Caco-2 (cell line): ENCODE measurements around the gene GLUD2. TPM values are rescaled to one million over a fixed set of nuclear protein-coding genes. Genes with fewer than 3 reads are reported as not detected.

Source experiments
- BruUV-seq: library from RNA; stranded (reverse); fragments of 400-500 nt; replicated peaks from 2 replicates; lab custom pipeline; 2021; lab: Mats Ljungman, UMichigan
- CTCF ChIA-PET: fragments of 300-600 bp; sonication (Branson Sonifier 250); formaldehyde crosslinking; loops from one replicate; lab custom pipeline; 2022; ENCODE audit warnings: antibody characterized with exemption; lab: Charles Lee
- POLR2A ChIA-PET: fragments of 300-600 bp; sonication (Branson Sonifier 250); formaldehyde crosslinking; loops from one replicate; lab custom pipeline; 2022; ENCODE audit warnings: antibody characterized with exemption; lab: Charles Lee
- DNase-seq, 2 experiments: peaks; one replicate each; pipeline versions ENCODE4 v3.0.0 to v3.0.0-alpha.2; 2020 to 2022
- H3K27me3 ChIP-seq: replicated peaks from 2 replicates; pipeline ENCODE4 v1.6.0; 2011; ENCODE audit warnings: low read length; ENCODE audit not compliant: control insufficient read depth, insufficient read depth
- H3K36me3 ChIP-seq: 2 replicates; pipeline ENCODE4 v1.5.1; 2011; ENCODE audit warnings: low read length; ENCODE audit not compliant: control insufficient read depth, insufficient read depth
- H3K4me1 ChIP-seq: fragments of 250-450 bp; sonication (Bioruptor Pico); 2 replicates; pipeline ENCODE4 v1.5.1; 2020; ENCODE audit warnings: mild to moderate bottlenecking
- H3K4me3 ChIP-seq: 2 replicates; pipeline ENCODE4 v1.5.1; 2011; ENCODE audit warnings: low read depth, mild to moderate bottlenecking, control low read depth, low read length
- H3K9me3 ChIP-seq: fragments of 250-450 bp; sonication (Bioruptor Pico); 2 replicates; pipeline ENCODE4 v1.5.1; 2020; ENCODE audit warnings: mild to moderate bottlenecking, moderate library complexity
- H3K27ac Mint-ChIP-seq: one replicate; pipeline ENCODE4 v1.8.0; 2022; ENCODE audit warnings: mixed read lengths; ENCODE audit not compliant: unreplicated experiment
- H3K27me3 Mint-ChIP-seq: one replicate; pipeline ENCODE4 v1.8.0; 2022; ENCODE audit warnings: mixed read lengths; ENCODE audit not compliant: insufficient read depth, unreplicated experiment
- H3K36me3 Mint-ChIP-seq: one replicate; pipeline ENCODE4 v1.8.0; 2022; ENCODE audit warnings: mild to moderate bottlenecking, mixed read lengths; ENCODE audit not compliant: insufficient read depth, unreplicated experiment
- H3K4me1 Mint-ChIP-seq: one replicate; pipeline ENCODE4 v1.8.0; 2022; ENCODE audit warnings: low read depth, mixed read lengths; ENCODE audit not compliant: unreplicated experiment
- H3K4me3 Mint-ChIP-seq: one replicate; pipeline ENCODE4 v1.8.0; 2022; ENCODE audit warnings: mild to moderate bottlenecking, moderate library complexity, mixed read lengths; ENCODE audit not compliant: unreplicated experiment
- H3K9me3 Mint-ChIP-seq: one replicate; pipeline ENCODE4 v1.8.0; 2022; ENCODE audit warnings: mixed read lengths; ENCODE audit not compliant: unreplicated experiment
- intact Hi-C: fragments of 100-400 bp; cut with micrococcal nuclease; formaldehyde crosslinking; loops from one replicate; pipeline ENCODE4 v1.10.0; 2022; ENCODE audit not compliant: unreplicated experiment
- total RNA-seq: library from RNA; stranded (reverse); gene quantifications from 2 replicates; pipeline ENCODE4 v1.2.3, GENCODE V29; 2022
- TF ChIP-seq, protein P1 (sequence below), 2 experiments: fragments of 200-600 bp in 1 of 2; IDR thresholded peaks; 1 replicate in 1 of 2; 2 replicates in 1 of 2; pipeline versions ENCODE4 v1.5.1 to v1.8.0; 2011 to 2022; ENCODE audit warnings: antibody characterized with exemption in 1 of 2, control low read depth in 1 of 2, inconsistent platforms in 1 of 2, low read depth in 1 of 2, low read length in 1 of 2, mild to moderate bottlenecking in 1 of 2, moderate library complexity in 1 of 2; ENCODE audit not compliant: insufficient read depth in 1 of 2, severe bottlenecking in 1 of 2, unreplicated experiment in 1 of 2

The GLUD2 gene
- total RNA-seq, 1 experiment from 2014 or later = 1.3 TPM

DNA sequence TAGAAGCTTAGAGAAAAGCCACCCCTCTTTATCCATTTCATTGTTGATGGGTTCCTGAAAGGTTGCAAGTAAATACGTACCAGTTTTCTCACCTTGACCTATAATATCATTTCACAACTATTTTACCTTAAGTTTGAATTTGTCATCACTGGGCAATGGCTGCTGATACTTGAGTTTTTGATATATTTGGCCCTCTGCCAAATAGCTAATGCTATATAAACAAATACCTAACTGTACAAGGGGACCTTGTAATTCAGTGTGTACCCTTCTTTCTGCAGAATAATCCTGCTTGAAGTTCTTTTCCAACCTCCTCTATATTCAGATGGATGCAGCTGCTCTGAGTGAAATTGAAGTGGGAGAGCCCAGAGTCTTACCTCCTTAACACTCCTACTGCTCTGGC lies 19.0 kb upstream of the GLUD2 start:
- BruUV-seq = no TSS peak
- POLR2A ChIA-PET = no interaction called here
- Histone ChIP-seq H3K27me3 (no peaks in the 10 kb centered on the region), H3K4me3 (no peak overlapping the region), H3K36me3 (no peaks in the 10 kb centered on the region), H3K9me3 (no peaks in the 10 kb centered on the region), H3K4me1 (no peaks in the 10 kb centered on the region)
- Mint-ChIP-seq H3K27ac (no peak overlapping the region), H3K36me3 (no peaks in the 10 kb centered on the region), H3K27me3 (no peaks in the 10 kb centered on the region), H3K9me3 (no peaks in the 10 kb centered on the region), H3K4me1 (no peaks in the 10 kb centered on the region), H3K4me3 (no peak overlapping the region)
- TF ChIP-seq, protein P1, sequence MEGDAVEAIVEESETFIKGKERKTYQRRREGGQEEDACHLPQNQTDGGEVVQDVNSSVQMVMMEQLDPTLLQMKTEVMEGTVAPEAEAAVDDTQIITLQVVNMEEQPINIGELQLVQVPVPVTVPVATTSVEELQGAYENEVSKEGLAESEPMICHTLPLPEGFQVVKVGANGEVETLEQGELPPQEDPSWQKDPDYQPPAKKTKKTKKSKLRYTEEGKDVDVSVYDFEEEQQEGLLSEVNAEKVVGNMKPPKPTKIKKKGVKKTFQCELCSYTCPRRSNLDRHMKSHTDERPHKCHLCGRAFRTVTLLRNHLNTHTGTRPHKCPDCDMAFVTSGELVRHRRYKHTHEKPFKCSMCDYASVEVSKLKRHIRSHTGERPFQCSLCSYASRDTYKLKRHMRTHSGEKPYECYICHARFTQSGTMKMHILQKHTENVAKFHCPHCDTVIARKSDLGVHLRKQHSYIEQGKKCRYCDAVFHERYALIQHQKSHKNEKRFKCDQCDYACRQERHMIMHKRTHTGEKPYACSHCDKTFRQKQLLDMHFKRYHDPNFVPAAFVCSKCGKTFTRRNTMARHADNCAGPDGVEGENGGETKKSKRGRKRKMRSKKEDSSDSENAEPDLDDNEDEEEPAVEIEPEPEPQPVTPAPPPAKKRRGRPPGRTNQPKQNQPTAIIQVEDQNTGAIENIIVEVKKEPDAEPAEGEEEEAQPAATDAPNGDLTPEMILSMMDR (IDR thresholded peaks at IDR 0.05; ENCODE audit: insufficient read depth in 1 of 2, low read depth in 1 of 2, low read length in 1 of 2, severe bottlenecking in 1 of 2, unreplicated experiment in 1 of 2) = no peak
- DNase-seq = no peak
- CTCF ChIA-PET = no interaction called here
- intact Hi-C loops = no loop called here

DNA sequence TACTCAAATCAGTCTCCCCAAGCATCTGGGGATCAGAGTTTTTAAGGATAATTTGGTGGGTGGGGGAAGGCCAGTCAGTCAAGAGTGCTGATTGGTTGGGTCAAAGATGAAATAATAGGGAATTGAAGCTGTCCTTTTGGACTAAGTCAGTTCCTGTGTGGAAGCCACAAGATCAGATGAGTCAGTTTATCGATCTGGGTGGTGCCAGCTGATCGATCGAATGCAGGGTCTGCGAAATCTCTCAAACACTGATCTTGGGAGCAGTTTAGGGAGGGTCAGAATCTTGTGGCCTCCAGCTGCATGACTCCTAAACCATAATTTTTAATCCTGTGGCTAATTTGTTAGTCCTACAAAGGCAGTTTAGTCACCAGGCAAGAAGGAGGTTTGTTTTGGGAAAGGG lies 17.3 kb upstream of the GLUD2 start:
- Histone ChIP-seq H3K27me3 (no peaks in the 10 kb centered on the region), H3K36me3 (no peaks in the 10 kb centered on the region), H3K4me1 (no peaks in the 10 kb centered on the region), H3K4me3 (no peak overlapping the region), H3K9me3 (no peaks in the 10 kb centered on the region)
- intact Hi-C loops = no loop called here
- no peaks in the 10 kb centered on the region for H3K4me1 Mint-ChIP-seq
- no peaks in the 10 kb centered on the region for H3K36me3 Mint-ChIP-seq
- CTCF ChIA-PET = no interaction called here
- TF ChIP-seq, protein P1 (IDR thresholded peaks at IDR 0.05; ENCODE audit: insufficient read depth in 1 of 2, low read depth in 1 of 2, low read length in 1 of 2, severe bottlenecking in 1 of 2, unreplicated experiment in 1 of 2) = no peak
- no peaks in the 10 kb centered on the region for H3K27me3 Mint-ChIP-seq
- DNase-seq = no peak
- BruUV-seq = no TSS peak
- H3K9me3 Mint-ChIP-seq = no peaks in the 10 kb centered on the region
- H3K4me3 Mint-ChIP-seq = no peak overlapping the region
- H3K27ac Mint-ChIP-seq = no peak overlapping the region
- POLR2A ChIA-PET = no interaction called here

DNA sequence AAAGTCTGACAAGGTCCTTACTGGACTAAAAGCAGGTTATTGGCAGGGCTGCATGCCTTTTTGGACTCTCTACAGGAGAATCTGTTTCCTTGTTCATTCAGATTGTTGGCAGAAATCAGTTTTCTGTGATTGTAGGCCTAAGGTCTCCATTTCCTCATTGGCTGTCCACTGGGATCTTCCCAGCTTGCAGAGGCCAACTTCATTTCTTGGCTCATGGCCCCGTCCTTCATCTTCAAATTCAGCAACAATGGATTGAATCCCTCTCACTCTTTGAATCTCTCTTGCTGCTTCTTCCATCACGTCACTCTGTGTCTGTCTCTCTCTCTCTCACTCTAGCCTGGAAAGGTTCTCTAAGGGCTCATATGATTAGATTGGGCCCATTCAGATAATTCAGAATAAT lies 14.9 kb upstream of the GLUD2 start:
- DNase-seq = no peak
- intact Hi-C loops = no loop called here
- H3K9me3 ChIP-seq = no peaks in the 10 kb centered on the region
- Mint-ChIP-seq H3K4me3 (no peak overlapping the region), H3K9me3 (no peaks in the 10 kb centered on the region), H3K27ac (no peak overlapping the region), H3K4me1 (no peaks in the 10 kb centered on the region), H3K36me3 (no peaks in the 10 kb centered on the region), H3K27me3 (no peaks in the 10 kb centered on the region)
- H3K4me1 ChIP-seq = no peaks in the 10 kb centered on the region
- no peak overlapping the region for H3K4me3 ChIP-seq
- TF ChIP-seq, protein P1 (IDR thresholded peaks at IDR 0.05; ENCODE audit: insufficient read depth in 1 of 2, low read depth in 1 of 2, low read length in 1 of 2, severe bottlenecking in 1 of 2, unreplicated experiment in 1 of 2) = no peak
- ChIA-PET CTCF (no interaction called here), POLR2A (no interaction called here)
- H3K27me3 ChIP-seq = no peaks in the 10 kb centered on the region
- no TSS peak for BruUV-seq
- no peaks in the 10 kb centered on the region for H3K36me3 ChIP-seq
